ENCODE results near the gene FBXO36. TPM values are rescaled to one million over a fixed set of nuclear protein-coding genes. Genes with fewer than 3 reads are reported as not detected.

The FBXO36 gene
- polyA plus RNA-seq, 1 donor (not counting 4 experiments of a cell fraction or from before 2014, with no cell fraction given) = 1.7 TPM

- H3K4me1 ChIP-seq (ENCODE audit: control insufficient read depth, extremely low read depth, insufficient read depth, low read length) = peaks cover 3% of the 10 kb centered on the region
- no peak overlapping the region for H3K27ac ChIP-seq (ENCODE audit: control insufficient read depth, insufficient read depth, low read length)
- H3K79me2 ChIP-seq (ENCODE audit: control insufficient read depth, insufficient read depth, low read length) = no peaks in the 10 kb centered on the region
- no peak overlapping the region for H3K4me3 ChIP-seq (ENCODE audit: control insufficient read depth in 2 of 3, extremely low read depth in 1 of 3, insufficient read depth in 2 of 3, low read depth in 1 of 3, low read length in 3 of 3)
- no peaks in the 10 kb centered on the region for H3K27me3 ChIP-seq (ENCODE audit: control insufficient read depth, extremely low read depth, insufficient read depth, low read length)
- FAIRE-seq = no peak
- H3K9me3 ChIP-seq (ENCODE audit: control insufficient read depth, low read depth, low read length) = no peaks in the 10 kb centered on the region
- no peaks in the 10 kb centered on the region for H4K20me1 ChIP-seq (ENCODE audit: control insufficient read depth, extremely low read depth, insufficient read depth, low read length)
- no peak overlapping the region for H3K9ac ChIP-seq (ENCODE audit: control insufficient read depth, extremely low read depth, insufficient read depth, low read length)
- no peak overlapping the region for H3K4me2 ChIP-seq (ENCODE audit: control insufficient read depth, extremely low read depth, insufficient read depth, low read depth, low read length)
- dilution Hi-C loops (cut with MboI; ENCODE audit: extremely low pct_ligation_motif_present, low sequenced_read_pairs) = no loop called here
- no peak for DNase-seq (ENCODE audit: low read depth, low spot score)
- H3K36me3 ChIP-seq (ENCODE audit: control insufficient read depth in 2 of 2, extremely low read depth in 1 of 2, insufficient read depth in 2 of 2, low read length in 2 of 2) = no peaks in the 10 kb centered on the region
- TF ChIP-seq CTCF (optimal IDR thresholded peaks at IDR 0.05 in 1 of 3, IDR thresholded peaks at IDR 0.05 in 1 of 3, conservative IDR thresholded peaks at IDR 0.05 in 1 of 3; ENCODE audit: extremely low read depth in 1 of 3, insufficient read depth in 2 of 3, low read length in 3 of 3) (no peak), EZH2 (IDR thresholded peaks at IDR 0.05; ENCODE audit: low read length) (no peak)
- H3K9me1 ChIP-seq (ENCODE audit: control insufficient read depth, extremely low read depth, insufficient read depth, low read length) = no peaks in the 10 kb centered on the region
- H2AFZ ChIP-seq (ENCODE audit: control insufficient read depth, low read length) = no peak overlapping the region
Measured at GRCh38 chr2:230046491-230046890, 124.2 kb downstream of the FBXO36 start.

DNA sequence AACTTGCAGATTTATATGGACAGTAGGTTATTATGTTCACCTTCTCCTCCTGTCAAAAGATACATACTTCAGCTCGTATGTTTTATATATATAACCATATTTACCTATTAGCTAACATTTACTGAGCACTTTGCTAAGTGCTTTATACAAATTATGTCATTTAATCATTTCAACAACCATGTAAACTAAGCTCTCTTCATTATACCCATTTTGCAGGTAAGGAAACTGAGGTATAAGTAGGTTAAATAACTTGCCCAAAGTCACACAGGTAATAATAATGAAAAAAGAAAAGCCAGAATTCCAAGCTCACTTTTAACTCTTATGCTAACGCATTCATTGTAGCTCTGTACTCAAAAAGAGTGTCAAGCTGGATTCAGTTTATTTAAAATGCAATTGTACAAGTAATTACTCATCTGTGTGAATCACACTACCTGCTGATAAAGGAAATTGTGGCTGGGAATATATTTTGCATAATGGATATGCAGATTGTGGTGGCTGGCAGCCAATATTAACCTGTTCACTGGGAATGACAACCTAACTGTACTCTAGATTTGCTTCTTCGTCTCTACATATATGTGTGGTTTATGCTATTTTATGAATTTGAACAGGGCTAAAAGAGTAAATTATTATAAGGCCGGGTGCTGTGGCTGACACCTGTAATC lies 125.8 kb downstream of the FBXO36 start:
- dilution Hi-C loops (cut with MboI; ENCODE audit: extremely low pct_ligation_motif_present, low sequenced_read_pairs) = no loop called here
- FAIRE-seq (peak; percentile 55), DNase-seq (ENCODE audit: low read depth, low spot score) (no peak)
- no peaks in the 10 kb centered on the region for H3K79me2 ChIP-seq (ENCODE audit: control insufficient read depth, insufficient read depth, low read length)
- H3K9me1 ChIP-seq (ENCODE audit: control insufficient read depth, extremely low read depth, insufficient read depth, low read length) = no peaks in the 10 kb centered on the region
- TF ChIP-seq EZH2 (IDR thresholded peaks at IDR 0.05; ENCODE audit: low read length) (no peak), CTCF (optimal IDR thresholded peaks at IDR 0.05 in 1 of 3, IDR thresholded peaks at IDR 0.05 in 1 of 3, conservative IDR thresholded peaks at IDR 0.05 in 1 of 3; ENCODE audit: extremely low read depth in 1 of 3, insufficient read depth in 2 of 3, low read length in 3 of 3) (no peak)
- H3K36me3 ChIP-seq (ENCODE audit: control insufficient read depth in 2 of 2, extremely low read depth in 1 of 2, insufficient read depth in 2 of 2, low read length in 2 of 2) = no peaks in the 10 kb centered on the region
- H3K4me3 ChIP-seq (ENCODE audit: control insufficient read depth in 2 of 3, extremely low read depth in 1 of 3, insufficient read depth in 2 of 3, low read depth in 1 of 3, low read length in 3 of 3) = no peak overlapping the region
- H3K27me3 ChIP-seq (ENCODE audit: control insufficient read depth, extremely low read depth, insufficient read depth, low read length) = no peaks in the 10 kb centered on the region
- H3K27ac ChIP-seq (ENCODE audit: control insufficient read depth, insufficient read depth, low read length) = no peak overlapping the region
- no peak overlapping the region for H2AFZ ChIP-seq (ENCODE audit: control insufficient read depth, low read length)
- no peaks in the 10 kb centered on the region for H3K9me3 ChIP-seq (ENCODE audit: control insufficient read depth, low read depth, low read length)
- no peak overlapping the region for H3K4me2 ChIP-seq (ENCODE audit: control insufficient read depth, extremely low read depth, insufficient read depth, low read depth, low read length)
- no peaks in the 10 kb centered on the region for H4K20me1 ChIP-seq (ENCODE audit: control insufficient read depth, extremely low read depth, insufficient read depth, low read length)
- peaks cover 3% of the 10 kb centered on the region for H3K4me1 ChIP-seq (ENCODE audit: control insufficient read depth, extremely low read depth, insufficient read depth, low read length)
- no peak overlapping the region for H3K9ac ChIP-seq (ENCODE audit: control insufficient read depth, extremely low read depth, insufficient read depth, low read length)

Measured in keratinocyte (primary cell).